MV-4-11 (cell line): ENCODE results near the gene MEN1.

Experiments
- DNase-seq: peaks from one replicate; lab custom pipeline; 2025; lab: John Stamatoyannopoulos, UW

Gene MEN1

GRCh38 chr11:64762674-64763525, 47.5 kb downstream of the MEN1 start:
- DNase-seq: peak; percentile 69

GRCh38 chr11:64762277-64762673, 48.1 kb downstream of the MEN1 start:
- no peak for DNase-seq

- DNase-seq: no peak
These were observed 49.5 kb downstream of the MEN1 start for GRCh38 chr11:64760759-64761420.

DNA sequence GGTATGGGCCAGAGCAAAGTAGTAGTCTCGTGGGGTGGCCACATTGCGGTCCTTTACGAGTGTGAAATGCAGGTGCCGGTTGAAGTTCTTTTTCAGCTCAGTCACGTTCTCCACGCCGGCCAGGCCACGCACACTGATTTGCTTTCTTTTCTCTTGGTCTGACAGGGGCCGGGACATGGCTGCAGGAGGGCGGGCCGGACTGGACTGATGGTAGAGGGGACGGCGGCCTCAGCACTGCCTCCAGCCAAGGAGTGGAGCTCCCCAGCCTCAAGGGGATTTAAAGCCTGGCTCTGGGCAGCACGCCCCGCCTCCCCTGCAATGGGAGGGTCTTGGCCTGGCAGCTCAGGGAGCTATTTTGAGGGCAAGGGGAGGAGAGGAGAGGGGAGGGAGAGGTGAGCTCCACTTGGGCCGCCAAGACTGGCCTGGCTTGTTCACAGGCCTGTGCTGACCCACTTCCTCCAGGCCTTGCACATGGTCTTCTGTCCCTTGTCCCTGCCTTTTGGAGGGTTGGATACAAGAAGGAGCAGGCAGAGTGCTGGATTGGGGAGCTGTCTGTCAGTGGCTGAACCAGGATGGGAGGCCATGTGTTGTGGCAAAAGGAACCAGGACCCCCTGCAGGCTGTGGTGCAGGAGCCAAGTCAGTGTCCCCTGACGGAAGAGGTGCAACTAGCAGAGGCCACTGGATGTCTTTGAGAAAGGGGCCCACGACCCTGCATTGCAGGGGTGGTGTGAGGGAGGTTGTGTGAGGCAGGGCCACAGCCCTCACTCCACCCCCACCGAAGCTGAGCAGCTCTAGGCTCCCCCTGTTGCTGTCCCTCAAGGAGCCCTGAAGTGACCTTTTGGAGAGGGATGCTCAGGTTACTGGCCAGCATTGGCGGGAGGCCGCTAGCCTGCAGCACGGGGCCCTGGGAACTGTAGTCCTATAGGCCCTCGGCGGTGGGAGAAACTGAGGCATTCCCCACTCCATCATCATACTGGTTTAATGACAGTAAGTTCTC, 50.3 kb downstream of the MEN1 start, which contains the start of gene PYGM:
Gene PYGM, minus strand, starts transcription at position 253 of the 998 bp plus-strand sequence. Its CDS starts 76 bp downstream, at position 177.
- no peak for DNase-seq

- DNase-seq: no peak
These were observed 51.1 kb downstream of the MEN1 start for GRCh38 chr11:64759131-64759721.

DNA sequence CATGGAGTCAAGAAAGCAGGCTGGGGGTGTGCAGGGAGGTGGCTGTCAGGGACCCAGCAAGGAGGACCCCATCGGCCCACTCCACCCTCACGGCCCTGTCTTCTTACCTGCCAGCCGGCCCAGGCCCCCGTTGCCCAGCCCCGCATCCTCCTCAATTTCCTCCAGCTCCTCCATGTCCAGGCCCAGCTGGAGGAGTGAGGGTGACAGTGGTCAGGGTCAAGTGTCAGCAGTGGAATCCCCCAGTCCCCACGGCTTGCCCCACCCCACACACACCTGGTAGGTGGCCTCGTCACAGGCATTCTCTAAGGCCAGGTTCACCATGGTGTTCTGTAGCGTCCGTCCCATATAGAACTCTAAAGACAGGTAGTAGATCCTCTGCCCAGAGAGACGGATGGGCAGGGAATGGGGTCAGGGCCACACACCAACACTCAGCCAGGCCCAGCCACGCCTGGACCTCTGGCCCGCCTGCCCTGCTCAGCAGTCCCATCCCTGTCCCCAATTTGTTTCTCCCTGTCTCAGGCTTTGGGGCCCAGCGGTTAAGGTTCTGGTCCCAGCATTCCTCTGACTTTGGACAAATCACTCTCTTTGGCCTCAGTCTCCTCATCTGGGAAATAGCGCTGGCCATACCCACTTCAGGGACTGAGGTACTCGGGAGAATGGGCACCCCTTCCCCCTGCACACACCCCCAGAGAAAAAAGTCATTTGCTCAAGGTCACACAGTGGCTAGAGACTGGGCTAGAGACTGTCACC, 51.8 kb downstream of the MEN1 start:
- no peak for DNase-seq

GRCh38 chr11:64757549-64758329, 52.6 kb downstream of the MEN1 start:
- no peak for DNase-seq

GRCh38 chr11:64755681-64756361, 54.5 kb downstream of the MEN1 start:
- DNase-seq: no peak

- DNase-seq: no peak
These were observed 55.3 kb downstream of the MEN1 start for GRCh38 chr11:64754919-64755662.

- DNase-seq: no peak
These were observed 56.0 kb downstream of the MEN1 start for GRCh38 chr11:64754124-64754918.
